GM12878 (cell line): ENCODE measurements around the gene MMP14. TPM values are rescaled to one million over a fixed set of nuclear protein-coding genes. Genes with fewer than 3 reads are reported as not detected.

Source experiments
- ATAC-seq: fragments of 200-7000 bp; cut with Tn5 transposase; 3 replicates; pipeline ENCODE4 v1.9.1; 2020; ENCODE audit warnings: mild to moderate bottlenecking, moderate library complexity
- BruUV-seq: library from RNA; stranded (reverse); fragments of 400-500 nt; replicated peaks from 2 replicates; lab custom pipeline; 2021; lab: Mats Ljungman, UMichigan
- CTCF ChIA-PET: fragments of 300-600 bp; sonication (Branson Sonifier 250); formaldehyde crosslinking; extraction: SDS; loops from one replicate; lab custom pipeline; 2021; ENCODE audit warnings: inconsistent platforms; lab: Yijun Ruan, JAX
- POLR2A ChIA-PET: fragments of 350-600 bp; formaldehyde crosslinking; extraction: SDS; loops from one replicate; lab custom pipeline; 2021; ENCODE audit warnings: inconsistent platforms; lab: Charles Lee
- RAD21 ChIA-PET: fragments of 300-600 bp; sonication (Branson Sonifier 250); formaldehyde crosslinking; loops from one replicate; lab custom pipeline; 2023; ENCODE audit warnings: antibody characterized with exemption; ENCODE audit not compliant: unreplicated experiment; lab: Charles Lee
- SMC1A ChIA-PET: fragments of 300-600 bp; sonication (Branson Sonifier 250); formaldehyde crosslinking; loops from one replicate; lab custom pipeline; 2023; ENCODE audit not compliant: unreplicated experiment, uncharacterized antibody; lab: Charles Lee
- DNase-seq: peaks from one replicate; pipeline ENCODE4 v3.0.0-alpha.2; 2011; ENCODE audit warnings: low read depth, low spot score
- FAIRE-seq: peaks from 3 replicates; lab custom pipeline; 2011; peaks lifted over from hg19 to GRCh38; lab: Jason Lieb, UNC
- H2AFZ ChIP-seq: 2 replicates; pipeline ENCODE4 v1.6.0; 2011; ENCODE audit warnings: low read depth, low read length, control low read depth; ENCODE audit not compliant: control insufficient read depth
- H3K27ac ChIP-seq: 2 replicates; pipeline ENCODE4 v1.5.1; 2011; ENCODE audit warnings: control low read depth; ENCODE audit not compliant: control insufficient read depth, insufficient read depth
- H3K27me3 ChIP-seq, 2 experiments: replicated peaks in 1 of 2; 2 replicates each; pipeline versions ENCODE4 v1.6.0 to v1.6.1; 2011; ENCODE audit warnings: low read length in 1 of 2; ENCODE audit not compliant: control insufficient read depth in 2 of 2, insufficient read depth in 2 of 2
- H3K36me3 ChIP-seq, 2 experiments: 2 replicates each; pipeline ENCODE4 v1.5.1; 2011; ENCODE audit warnings: low read length in 1 of 2; ENCODE audit not compliant: control insufficient read depth in 2 of 2, insufficient read depth in 2 of 2
- H3K4me1 ChIP-seq: 2 replicates; pipeline ENCODE4 v1.6.1; 2011; ENCODE audit warnings: mild to moderate bottlenecking, low read length, moderate library complexity, mixed read lengths; ENCODE audit not compliant: control insufficient read depth, insufficient read depth
- H3K4me2 ChIP-seq: 2 replicates; pipeline ENCODE4 v1.6.0; 2011; ENCODE audit warnings: control low read depth; ENCODE audit not compliant: control insufficient read depth, insufficient read depth
- H3K4me3 ChIP-seq: fragments of 200-600 bp; sonication (generic); 2 replicates; pipeline ENCODE4 v1.5.1; 2016
- H3K79me2 ChIP-seq: 2 replicates; pipeline ENCODE4 v1.6.0; 2011; ENCODE audit warnings: low read length; ENCODE audit not compliant: control insufficient read depth, insufficient read depth
- H3K9ac ChIP-seq: 2 replicates; pipeline ENCODE4 v1.8.0; 2011; ENCODE audit warnings: low read length, control low read depth, mixed read lengths; ENCODE audit not compliant: control insufficient read depth, insufficient read depth
- H3K9me3 ChIP-seq: replicated peaks from 3 replicates; pipeline ENCODE4 v1.5.1; 2011; ENCODE audit warnings: mild to moderate bottlenecking, low read length; ENCODE audit not compliant: control insufficient read depth, insufficient read depth
- H4K20me1 ChIP-seq: 2 replicates; pipeline ENCODE4 v1.6.0; 2011; ENCODE audit not compliant: control insufficient read depth, insufficient read depth
- BACH1 ChIP-seq: fragments of 450-650 bp; IDR thresholded peaks from 2 replicates; pipeline ENCODE4 v1.6.1; 2017; ENCODE audit warnings: mild to moderate bottlenecking, borderline replicate concordance
- BMI1 ChIP-seq: fragments of 450-650 bp; IDR thresholded peaks from 2 replicates; pipeline ENCODE4 v1.6.1; 2016; ENCODE audit warnings: mild to moderate bottlenecking, moderate library complexity, borderline replicate concordance
- DPF2 ChIP-seq: fragments of 450-650 bp; IDR thresholded peaks from 2 replicates; pipeline ENCODE4 v1.6.1; 2017; ENCODE audit warnings: mild to moderate bottlenecking
- E2F8 ChIP-seq: fragments of 450-650 bp; IDR thresholded peaks from 2 replicates; pipeline ENCODE4 v1.6.1; 2018; ENCODE audit warnings: mild to moderate bottlenecking, low read depth, moderate library complexity; ENCODE audit not compliant: partially characterized antibody
- FOXK2 ChIP-seq: fragments of 450-650 bp; IDR thresholded peaks from 2 replicates; pipeline ENCODE4 v1.6.1; 2017; ENCODE audit warnings: mild to moderate bottlenecking, moderate library complexity
- KAT2A ChIP-seq: conservative IDR thresholded peaks from 2 replicates; pipeline ENCODE4 v1.6.1; 2011; ENCODE audit warnings: low read depth, low read length; ENCODE audit not compliant: control insufficient read depth
- KDM1A ChIP-seq: fragments of 200-600 bp; sonication (generic); IDR thresholded peaks from 2 replicates; pipeline ENCODE4 v1.6.1; 2016; ENCODE audit warnings: borderline replicate concordance
- MEF2A ChIP-seq: IDR thresholded peaks from 2 replicates; pipeline ENCODE4 v1.6.1; 2011; ENCODE audit warnings: low read depth, mild to moderate bottlenecking, low read length, moderate library complexity; ENCODE audit not compliant: insufficient read depth
- MTA3 ChIP-seq: IDR thresholded peaks from 2 replicates; pipeline ENCODE4 v1.6.1; 2012; ENCODE audit warnings: low read length, inconsistent platforms, borderline replicate concordance
- MYB ChIP-seq: fragments of 150-350 bp; IDR thresholded peaks from 2 replicates; pipeline ENCODE4 v1.6.1; 2014; ENCODE audit warnings: mild to moderate bottlenecking, low read depth, low read length, borderline replicate concordance
- PAX8 ChIP-seq: fragments of 450-650 bp; IDR thresholded peaks from 2 replicates; pipeline ENCODE4 v1.6.1; 2017; ENCODE audit warnings: mild to moderate bottlenecking, moderate library complexity
- PML ChIP-seq: IDR thresholded peaks from 2 replicates; pipeline ENCODE4 v1.6.1; 2012; ENCODE audit warnings: low read length, inconsistent platforms
- SIX5 ChIP-seq: IDR thresholded peaks from 2 replicates; pipeline ENCODE4 v1.6.1; 2011; ENCODE audit warnings: mild to moderate bottlenecking, low read depth, low read length, moderate library complexity; ENCODE audit not compliant: severe bottlenecking
- USF2 ChIP-seq: IDR thresholded peaks from 2 replicates; pipeline ENCODE4 v1.6.1; 2011; ENCODE audit warnings: low read depth, low read length, improper control_type of control experiment, borderline replicate concordance
- ZNF274 ChIP-seq: IDR thresholded peaks from one replicate; pipeline ENCODE4 v1.8.0; 2011; ENCODE audit not compliant: insufficient read length, insufficient read depth
- WGBS: methylation state at CpG from one replicate; pipeline ENCODE4 v1.1.6; 2016; ENCODE audit warnings: low lambda C conversion rate; ENCODE audit not compliant: insufficient replicate concordance, insufficient coverage; ENCODE audit errors: missing lambda C conversion rate; 5-methylcytosine and 5-hydroxymethylcytosine counted together
- in situ Hi-C: fragments of 300-500 bp; cut with MboI; formaldehyde crosslinking; loops from 9 replicates; pipeline ENCODE4 v1.14.3; 2018; ENCODE audit warnings: mixed read lengths
- intact Hi-C: fragments of 100-400 bp; cut with micrococcal nuclease; formaldehyde crosslinking; loops from one replicate; pipeline ENCODE4 v1.14.2; 2022; ENCODE audit not compliant: unreplicated experiment
- polyA plus RNA-seq, 11 experiments: library from polyadenylated mRNA; depleted of rRNA in 4 of 11; unstranded in 6 of 11; stranded (reverse) in 5 of 11; fragments of >200 nt; fragmentation: Nextera tagmentation in 4 of 11; fragmentation: Illumina TruSeq in 1 of 11; extraction: Ambion mirVana in 4 of 11; extraction: Trizol in 1 of 11; gene quantifications; 1 replicate in 1 of 11; 2 replicates in 10 of 11; pipeline versions ENCODE4 v1.2.1 to v1.2.3, GENCODE V29; 2011 to 2016; ENCODE audit warnings: inconsistent platforms in 2 of 11, missing spikeins in 2 of 11, low read depth in 1 of 11
- total RNA-seq, 4 experiments: library from RNA; depleted of rRNA in 3 of 4; stranded (reverse); fragments of >200 nt in 3 of 4; fragmentation: Illumina TruSeq in 1 of 4; extraction: Trizol in 1 of 4; gene quantifications; 2 replicates each; pipeline versions ENCODE4 v1.2.1 to v1.2.3, GENCODE V29; 2013 to 2021

MMP14 gene
- total and polyA plus RNA-seq, 10 of the 15 experiments (the other 5 are each of a cell fraction or from before 2014, with no cell fraction given): 0.31 to 1.9 (median 0.70) TPM; not detected in 2

- no peak for TF ChIP-seq E2F8
- TF ChIP-seq PML: no peak
- no peak for TF ChIP-seq SIX5
- no peak for TF ChIP-seq ZNF274
- no peak for TF ChIP-seq KDM1A
- no peak for TF ChIP-seq MYB
- TF ChIP-seq BMI1: no peak
Observed at GRCh38 chr14:22884738-22885523, 48.5 kb downstream of the MMP14 start (continued).

- SMC1A ChIA-PET: interaction anchor here (1.0 to 9.5 kb wide), 5 partner anchors 10 to 43 kb away, joined by 3 to 110 read pairs (median 4); partner anchors contain the start of genes LRP10, PRMT5 and RBM23
- H3K79me2 ChIP-seq: peaks cover 5% of the 10 kb centered on the region
- H3K4me2 ChIP-seq: peak overlapping the region; percentile 89
- no TSS peak for BruUV-seq
- WGBS: 95% methylated on average over 21 of the region's 21 CpGs
- peaks cover 35% of the 10 kb centered on the region for H3K4me1 ChIP-seq
- no peaks in the 10 kb centered on the region for H3K9me3 ChIP-seq
- no peak overlapping the region; the same call in 1 of the 2 replicates for H3K9ac ChIP-seq
- in situ Hi-C loops (no loop called here), intact Hi-C loops (no loop called here)
- RAD21 ChIA-PET: interaction anchor here (0.9 to 4.1 kb wide), 8 partner anchors 8 to 315 kb away, joined by 3 to 43 read pairs (median 4); partner anchors contain the start of genes LRP10, OXA1L and RBM23
- FAIRE-seq (no peak), ATAC-seq (no peak), DNase-seq (no peak)
- H4K20me1 ChIP-seq: no peaks in the 10 kb centered on the region
- no peaks in the 10 kb centered on the region for H3K27me3 ChIP-seq
- H3K27ac ChIP-seq: no peak overlapping the region
- H3K36me3 ChIP-seq: no peaks in the 10 kb centered on the region
- peak overlapping the region; percentile 84 for H2AFZ ChIP-seq
- peak overlapping the region; percentile 36 for H3K4me3 ChIP-seq
- POLR2A ChIA-PET: interaction anchor here (0.5 to 6.0 kb wide), 4 partner anchors 14 to 314 kb away, joined by 4 to 51 read pairs (median 24); partner anchors contain the start of genes LRP10 and RBM23
- CTCF ChIA-PET: interaction anchor here (0.6 to 10.8 kb wide), 12 partner anchors 10 to 329 kb away, joined by 3 to 174 read pairs (median 4); partner anchors contain the start of genes LRP10 and RBM23
- TF ChIP-seq E2F8: no peak
- TF ChIP-seq MEF2A: no peak
- no peak for TF ChIP-seq PML
- TF ChIP-seq DPF2: no peak
- TF ChIP-seq BACH1: no peak
- no peak for TF ChIP-seq MTA3
- no peak for TF ChIP-seq FOXK2
- no peak for TF ChIP-seq PAX8
- no peak for TF ChIP-seq USF2
- no peak for TF ChIP-seq KAT2A
Observed at GRCh38 chr14:22885975-22886374, 49.6 kb downstream of the MMP14 start.
